GM10248 (cell line): ENCODE results near the gene HUNK.

ENCODE experiments used
- CTCF ChIA-PET: fragments of 300-600 bp; sonication (Branson Sonifier 250); formaldehyde crosslinking; extraction: SDS; loops from one replicate; lab custom pipeline; 2021; ENCODE audit warnings: antibody characterized with exemption; lab: Yijun Ruan, JAX
- POLR2A ChIA-PET: fragments of 350-650 bp; sonication (Branson Sonifier 250); formaldehyde crosslinking; extraction: SDS; loops from one replicate; lab custom pipeline; 2020; ENCODE audit warnings: antibody characterized with exemption; lab: Yijun Ruan, JAX
- DNase-seq: peaks from one replicate; pipeline ENCODE4 v3.0.0; 2012; ENCODE audit errors: extremely low spot score
- TF ChIP-seq, protein P1 (sequence below): IDR thresholded peaks from 2 replicates; pipeline ENCODE4 v1.5.1; 2012; ENCODE audit warnings: mild to moderate bottlenecking, low read depth; ENCODE audit errors: extremely low read depth, missing control alignments, control extremely low read depth

The HUNK gene

GRCh38 chr21:31999810-32000468 is 127.1 kb downstream of the HUNK start:
- TF ChIP-seq, protein P1, sequence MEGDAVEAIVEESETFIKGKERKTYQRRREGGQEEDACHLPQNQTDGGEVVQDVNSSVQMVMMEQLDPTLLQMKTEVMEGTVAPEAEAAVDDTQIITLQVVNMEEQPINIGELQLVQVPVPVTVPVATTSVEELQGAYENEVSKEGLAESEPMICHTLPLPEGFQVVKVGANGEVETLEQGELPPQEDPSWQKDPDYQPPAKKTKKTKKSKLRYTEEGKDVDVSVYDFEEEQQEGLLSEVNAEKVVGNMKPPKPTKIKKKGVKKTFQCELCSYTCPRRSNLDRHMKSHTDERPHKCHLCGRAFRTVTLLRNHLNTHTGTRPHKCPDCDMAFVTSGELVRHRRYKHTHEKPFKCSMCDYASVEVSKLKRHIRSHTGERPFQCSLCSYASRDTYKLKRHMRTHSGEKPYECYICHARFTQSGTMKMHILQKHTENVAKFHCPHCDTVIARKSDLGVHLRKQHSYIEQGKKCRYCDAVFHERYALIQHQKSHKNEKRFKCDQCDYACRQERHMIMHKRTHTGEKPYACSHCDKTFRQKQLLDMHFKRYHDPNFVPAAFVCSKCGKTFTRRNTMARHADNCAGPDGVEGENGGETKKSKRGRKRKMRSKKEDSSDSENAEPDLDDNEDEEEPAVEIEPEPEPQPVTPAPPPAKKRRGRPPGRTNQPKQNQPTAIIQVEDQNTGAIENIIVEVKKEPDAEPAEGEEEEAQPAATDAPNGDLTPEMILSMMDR: no peak
- CTCF ChIA-PET: no interaction called here
- POLR2A ChIA-PET: no interaction called here
- DNase-seq: no peak

GRCh38 chr21:32001390-32001789 is 128.6 kb downstream of the HUNK start:
- ChIA-PET CTCF (no interaction called here), POLR2A (no interaction called here)
- DNase-seq: no peak
- TF ChIP-seq, protein P1: no peak

- ChIA-PET CTCF (no interaction called here), POLR2A (interaction anchor here (0.5 kb wide), 1 partner anchor 182 kb away, joined by 5 read pairs; no protein-coding TSS in a partner anchor)
- TF ChIP-seq, protein P1: no peak
- no peak for DNase-seq
Observed at GRCh38 chr21:32003411-32003810, 130.6 kb downstream of the HUNK start.

DNA sequence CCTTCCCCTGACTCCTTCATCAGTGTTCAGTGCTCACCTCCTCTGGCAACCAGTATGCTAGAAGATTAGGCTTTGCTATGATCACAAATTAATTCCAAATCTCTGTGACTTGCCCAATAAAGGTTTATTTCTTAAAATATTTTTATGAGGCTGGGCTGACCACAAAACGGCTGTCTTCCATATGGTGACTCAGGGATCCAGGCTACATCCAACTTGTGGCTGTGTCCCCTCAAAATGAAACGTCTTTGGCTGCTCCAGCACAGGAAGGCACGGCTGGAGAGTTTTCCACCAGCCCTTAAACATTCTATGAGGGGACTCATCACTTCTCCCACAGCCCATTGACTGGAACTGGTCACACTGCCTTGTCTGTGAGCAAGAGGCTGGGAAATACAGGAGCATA is 131.5 kb downstream of the HUNK start:
- DNase-seq: no peak
- TF ChIP-seq, protein P1: no peak
- CTCF ChIA-PET: no interaction called here
- POLR2A ChIA-PET: no interaction called here

DNA sequence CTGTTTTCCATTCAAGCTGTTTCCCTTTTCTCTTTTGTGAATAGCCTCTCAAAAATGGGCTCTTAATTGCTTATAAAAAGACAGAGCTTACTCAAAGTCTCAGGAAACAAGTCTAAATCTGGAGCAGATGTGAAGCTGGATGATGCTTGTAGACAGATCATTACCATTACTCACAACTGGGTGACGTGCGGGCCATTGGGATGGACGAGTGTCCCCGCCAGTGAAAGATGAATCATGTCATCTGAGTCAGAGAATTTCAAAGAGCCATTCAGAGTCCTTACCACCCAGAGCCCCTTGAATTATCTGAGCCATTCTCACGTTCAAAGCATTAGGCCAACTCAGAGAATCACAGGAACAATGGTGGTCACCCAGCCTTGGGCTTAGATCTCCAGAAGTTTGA is 134.6 kb downstream of the HUNK start:
- no peak for DNase-seq
- TF ChIP-seq, protein P1: no peak
- ChIA-PET CTCF (no interaction called here), POLR2A (no interaction called here)

- no peak for DNase-seq
- TF ChIP-seq, protein P1: no peak
- POLR2A ChIA-PET: no interaction called here
- CTCF ChIA-PET: no interaction called here
Observed at GRCh38 chr21:32008714-32009113, 135.9 kb downstream of the HUNK start.
